ENCODE measurements around the gene NEURL1B.

- TF ChIP-seq ATF3 (IDR thresholded peaks at IDR 0.05) (no peak), CTCF (IDR thresholded peaks at IDR 0.05; ENCODE audit: low read depth, low read length, missing input control) (no peak), GABPA (IDR thresholded peaks at IDR 0.05 in 1 of 2, conservative IDR thresholded peaks at IDR 0.05 in 1 of 2) (no peak), RAD21 (IDR thresholded peaks at IDR 0.05) (no peak), NR2F2 (IDR thresholded peaks at IDR 0.05) (no peak), JUND (IDR thresholded peaks at IDR 0.05) (no peak), HNF4G (IDR thresholded peaks at IDR 0.05) (no peak), RXRA (IDR thresholded peaks at IDR 0.05) (no peak), REST (IDR thresholded peaks at IDR 0.05) (no peak), TAF1 (conservative IDR thresholded peaks at IDR 0.05) (no peak), YY1 (IDR thresholded peaks at IDR 0.05) (no peak)
These were observed 10.6 kb upstream of the NEURL1B start for GRCh38 chr5:172630482-172630881.
